Endometrium (tissue), 2 donors: ENCODE measurements around the gene INPP4A.

Source experiments
- FAIRE-seq: peaks from 2 replicates; lab custom pipeline; 2012; peaks lifted over from hg19 to GRCh38; lab: Jason Lieb, UNC
- donor health status: control.
- donor health status: control.

Gene INPP4A

GRCh38 chr2:98436734-98437133, 7.9 kb upstream of the INPP4A start:
- FAIRE-seq, result no peak

DNA sequence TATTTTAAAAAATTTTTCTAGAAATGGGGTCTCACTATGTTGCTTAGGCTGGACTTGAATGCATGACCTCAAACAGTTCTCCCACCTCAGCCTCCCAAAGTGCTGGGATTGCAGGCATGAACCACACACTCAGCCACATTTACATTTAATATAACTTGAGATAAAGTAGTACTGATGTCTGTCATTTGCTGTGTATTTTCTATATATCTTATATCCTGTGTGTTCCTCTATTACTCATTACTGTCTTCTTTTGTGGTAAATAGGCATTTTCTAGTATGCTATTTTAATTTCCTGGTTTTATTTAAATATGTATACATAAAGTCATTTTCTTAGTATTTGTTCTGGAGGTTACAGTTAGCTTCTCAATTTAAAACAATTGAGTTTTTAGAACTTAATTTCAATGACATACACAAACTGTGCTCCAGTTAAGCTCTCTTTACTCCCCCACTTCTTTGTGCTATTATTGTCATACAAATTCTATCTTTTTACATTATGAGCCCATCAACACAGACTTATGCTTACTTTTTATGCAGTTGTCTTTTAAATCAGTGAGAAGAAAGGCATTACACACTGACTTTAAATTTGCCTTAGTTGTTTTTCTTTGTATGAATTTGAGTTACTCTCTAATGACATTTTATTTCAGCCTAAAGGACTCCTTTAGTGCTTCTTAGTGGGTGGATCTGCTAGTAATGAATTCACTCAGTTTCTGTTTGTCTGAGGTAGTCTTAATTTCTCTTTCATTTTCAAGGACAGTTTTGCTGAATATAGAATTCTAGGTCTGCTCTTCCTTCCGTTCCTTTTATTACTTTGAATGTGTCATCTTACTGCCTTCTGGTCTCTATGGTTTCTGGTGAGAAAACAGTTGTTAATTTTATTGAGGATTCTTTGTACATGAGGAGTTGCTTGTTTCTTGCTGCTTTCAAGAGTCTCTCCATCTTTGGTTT, 6.2 kb upstream of the INPP4A start:
- no peak for FAIRE-seq

DNA sequence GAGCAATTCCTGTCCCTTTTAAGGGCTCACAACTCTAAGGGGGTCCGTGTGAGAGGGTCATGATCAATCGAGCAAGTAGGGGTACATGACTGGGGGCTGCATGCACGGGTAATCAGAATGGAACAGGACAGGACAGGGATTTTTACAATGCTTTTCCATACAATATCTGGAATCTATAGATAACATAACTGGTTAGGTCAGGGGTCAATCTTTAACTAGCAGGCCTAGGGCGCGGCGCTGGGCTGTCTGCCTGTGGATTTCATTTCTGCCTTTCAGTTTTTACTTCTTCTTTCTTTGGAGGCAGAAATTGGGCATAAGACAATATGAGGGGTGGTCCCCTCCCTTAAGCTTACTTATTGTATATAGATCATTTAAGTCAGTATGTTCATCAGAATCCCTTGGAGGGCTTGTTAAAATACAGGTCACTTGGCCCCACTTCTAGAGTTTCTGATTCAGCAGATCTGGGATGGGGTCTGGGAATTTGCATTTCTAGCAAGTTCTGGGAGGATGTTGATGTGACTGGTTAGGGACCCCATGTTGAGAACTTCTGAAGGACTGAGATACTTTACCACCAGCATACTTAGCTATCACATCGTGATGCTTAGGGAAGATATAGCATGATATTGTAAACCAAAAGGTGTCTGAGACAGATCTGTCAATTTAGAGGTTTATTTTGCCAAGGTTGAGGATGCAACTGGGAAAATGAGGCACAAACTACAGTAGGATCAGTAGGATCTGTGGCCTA, 2.8 kb upstream of the INPP4A start:
- no peak for FAIRE-seq

DNA sequence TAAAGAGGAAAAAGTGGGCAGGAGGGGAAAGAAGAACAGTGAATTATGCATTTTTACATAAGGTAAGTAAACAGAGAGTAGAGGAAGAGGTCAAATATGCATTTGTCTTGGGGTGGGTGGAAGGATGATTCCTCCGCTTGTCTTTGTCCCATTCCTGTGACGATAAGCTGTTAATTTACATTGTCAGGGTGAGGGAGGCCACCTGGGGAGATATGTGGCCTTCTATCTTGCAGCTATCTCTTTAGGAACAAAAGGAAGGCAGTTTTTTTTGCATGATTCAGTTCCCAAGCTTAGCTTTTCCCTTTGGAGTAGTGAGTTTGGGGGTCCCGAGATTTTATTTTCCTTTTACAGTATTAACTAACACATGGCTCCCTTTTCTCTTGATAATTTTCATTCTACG, 2.2 kb upstream of the INPP4A start:
- FAIRE-seq, result no peak

GRCh38 chr2:98445177-98445682, 572 bp downstream of the INPP4A start:
- no peak for FAIRE-seq

DNA sequence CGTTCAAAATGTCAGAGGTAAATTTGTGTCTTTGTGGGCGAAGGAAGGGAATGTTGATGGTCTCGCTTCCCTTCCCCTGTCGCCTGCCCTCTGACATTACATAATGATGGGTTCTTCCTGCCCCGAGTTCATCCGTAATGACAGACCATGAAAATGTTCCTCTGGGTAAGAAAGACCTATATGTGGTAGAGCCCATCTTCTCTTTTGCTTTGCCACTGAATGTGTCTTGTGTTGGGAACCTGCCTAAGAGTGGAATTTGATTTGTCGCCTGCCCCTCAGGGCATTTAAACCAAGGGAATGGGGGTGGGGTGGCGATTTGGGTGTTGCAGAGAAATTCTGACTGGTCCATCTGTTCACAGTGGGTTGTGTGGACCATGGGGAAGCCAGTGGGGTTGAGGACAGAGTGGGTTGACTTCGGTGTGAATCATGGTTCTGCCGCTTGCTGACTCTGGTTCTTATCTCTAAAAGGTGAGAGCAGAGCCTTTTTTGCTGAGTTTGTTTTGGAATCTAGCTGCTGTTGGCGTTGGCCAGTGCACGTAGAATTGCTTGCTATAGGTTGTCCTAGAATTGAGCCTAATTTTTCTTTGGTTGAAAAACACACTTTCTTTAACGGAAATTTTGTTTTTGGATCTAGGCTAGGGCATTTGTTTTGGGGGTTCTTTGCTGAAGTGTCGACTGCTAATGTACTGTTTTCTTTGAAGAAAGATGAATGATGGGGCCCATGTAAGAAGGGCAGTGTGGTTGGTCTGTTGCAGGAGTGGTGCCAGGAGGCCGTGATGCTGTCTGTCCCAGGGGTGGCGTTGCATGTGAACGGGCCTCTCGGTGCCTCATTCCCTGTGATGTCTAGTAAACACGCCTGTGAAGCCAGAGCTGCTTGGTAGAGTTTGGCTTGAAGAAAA, 1.3 kb downstream of the INPP4A start:
- FAIRE-seq, result no peak

GRCh38 chr2:98446850-98447249, 2.2 kb downstream of the INPP4A start:
- no peak for FAIRE-seq

GRCh38 chr2:98448441-98449145, 3.9 kb downstream of the INPP4A start:
- FAIRE-seq, result no peak

- FAIRE-seq, result no peak
Observed at GRCh38 chr2:98452396-98453027, 7.9 kb downstream of the INPP4A start.

DNA sequence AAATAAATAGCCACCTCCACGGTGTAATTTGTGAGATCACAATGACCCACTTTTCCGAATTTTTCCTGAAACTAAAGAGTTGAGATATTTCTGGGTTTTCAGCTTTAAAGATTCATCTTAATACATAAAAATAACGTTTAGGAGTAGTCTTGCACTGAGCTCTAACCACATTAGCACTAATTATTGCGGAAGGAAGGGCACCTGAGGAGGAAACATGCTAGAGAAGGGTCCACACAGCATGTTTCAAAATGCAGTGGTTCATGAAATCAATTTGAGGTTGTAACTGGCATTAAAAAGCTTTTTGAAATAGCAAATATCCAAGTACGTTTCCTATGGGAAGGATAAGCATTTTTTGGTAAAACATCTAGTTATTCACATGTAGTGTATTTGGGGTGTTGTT, 8.4 kb downstream of the INPP4A start:
- no peak for FAIRE-seq

GRCh38 chr2:98453531-98453930, 8.9 kb downstream of the INPP4A start:
- FAIRE-seq, result no peak

- no peak for FAIRE-seq
Observed at GRCh38 chr2:98454073-98454472, 9.4 kb downstream of the INPP4A start.

GRCh38 chr2:98454500-98455235, 10.0 kb downstream of the INPP4A start:
- FAIRE-seq, result no peak

DNA sequence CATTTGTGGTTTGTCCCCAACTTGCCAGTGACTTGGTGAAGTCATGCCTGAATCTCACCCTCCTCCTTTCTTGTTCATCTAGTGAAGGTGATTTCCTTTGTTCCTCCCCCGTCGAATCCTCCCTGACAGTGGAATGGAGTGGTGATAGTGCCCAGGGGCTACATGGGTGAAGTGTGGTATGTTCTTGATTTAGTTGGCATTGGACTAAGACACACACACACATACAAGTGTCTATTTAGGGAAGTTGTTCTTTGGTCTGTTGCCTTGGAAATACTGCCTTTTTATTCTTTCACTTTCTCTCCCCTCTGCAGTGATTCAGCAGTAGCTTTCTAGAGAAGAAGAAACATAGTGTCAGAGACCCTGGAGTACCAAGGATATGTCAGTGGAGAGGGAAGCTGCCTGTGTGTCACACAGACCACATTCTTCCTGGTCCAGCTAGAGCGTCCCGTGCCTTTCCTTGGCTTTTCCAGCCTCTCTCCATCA, 10.9 kb downstream of the INPP4A start:
- no peak for FAIRE-seq

DNA sequence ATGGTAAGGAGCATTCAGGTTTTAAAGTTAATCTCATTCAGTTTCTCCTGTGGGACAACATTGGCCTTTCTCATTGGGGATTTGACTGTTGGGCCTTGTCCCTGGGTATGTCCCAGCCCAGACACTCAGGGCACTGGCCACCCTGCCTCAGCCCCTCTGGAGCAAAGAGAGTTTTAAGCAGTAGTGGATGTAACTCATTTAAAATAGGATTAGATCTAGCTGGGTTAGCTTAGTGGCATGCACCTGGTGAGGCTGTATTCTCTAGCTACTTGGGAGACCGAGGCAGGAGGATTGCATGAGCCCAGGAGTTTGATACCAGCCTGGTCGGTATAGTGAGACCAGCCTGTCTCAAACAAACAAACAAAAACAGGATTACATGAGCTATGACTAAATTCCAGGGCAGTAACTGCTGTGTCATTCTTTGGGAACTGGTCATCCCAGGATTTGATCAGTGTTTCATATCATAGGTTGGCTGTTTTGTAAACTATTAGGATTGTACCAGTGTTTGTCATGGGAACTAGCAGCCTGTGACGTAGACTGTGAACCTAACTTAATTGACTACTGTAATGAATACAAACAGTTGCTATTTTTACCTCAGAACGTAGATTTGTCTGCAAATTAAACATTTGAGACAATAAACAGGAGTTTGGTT, 12.5 kb downstream of the INPP4A start:
- no peak for FAIRE-seq

DNA sequence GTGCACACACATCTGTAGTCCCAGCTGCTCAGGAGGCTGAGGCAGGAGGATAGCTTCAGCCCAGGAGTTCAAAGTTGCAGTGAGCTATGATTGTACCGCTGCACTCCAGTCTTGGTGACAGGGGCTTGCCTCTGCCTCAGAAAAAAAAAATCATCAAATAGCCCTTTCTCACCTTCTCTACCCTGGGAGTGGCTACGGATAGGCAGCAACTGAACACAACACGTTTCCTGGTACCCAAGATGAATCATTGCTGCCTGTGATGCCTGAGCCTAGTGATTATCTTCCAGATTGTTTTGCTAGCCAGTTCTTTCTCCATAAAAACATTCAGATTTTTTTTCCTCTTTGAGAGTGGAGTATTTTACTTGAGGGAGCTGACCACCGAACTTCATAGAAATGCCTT, 13.5 kb downstream of the INPP4A start:
- FAIRE-seq, result no peak

GRCh38 chr2:98458667-98459380, 14.2 kb downstream of the INPP4A start:
- FAIRE-seq, result no peak

- no peak for FAIRE-seq
Observed at GRCh38 chr2:98459496-98460175, 15.0 kb downstream of the INPP4A start.
